ENCODE measurements around the gene KLHL26.

The KLHL26 gene

GRCh38 chr19:18719541-18719940 is 82.7 kb downstream of the KLHL26 start:
- Histone ChIP-seq H3K4me1 (ENCODE audit: control insufficient read depth in 1 of 2, insufficient read depth in 1 of 2, low read depth in 1 of 2, low read length in 1 of 2) (no peaks in the 10 kb centered on the region), H3K27ac (no peak overlapping the region)
- no peak for TF ChIP-seq CTCF (IDR thresholded peaks at IDR 0.05)

More at GRCh38 chr19:18719541-18719940, 82.7 kb downstream of the KLHL26 start:
- Histone ChIP-seq H3K9me3 (no peaks in the 10 kb centered on the region), H3K27me3 (no peaks in the 10 kb centered on the region), H3K4me3 (ENCODE audit: low read depth in 1 of 2, low read length in 1 of 2) (no peak overlapping the region), H3K36me3 (no peaks in the 10 kb centered on the region)
